ENCODE measurements around the gene RPS26. TPM values are rescaled to one million over a fixed set of nuclear protein-coding genes. Genes with fewer than 3 reads are reported as not detected.
A peak's percentile ranks its signal among the peaks of the same experiment; 100 is the strongest.

Gene RPS26
- total and polyA plus RNA-seq, 9 of the 15 experiments (the other 6 are each of a cell fraction or from before 2014, with no cell fraction given), result 70.2 to 1,589 (median 852) TPM

DNA sequence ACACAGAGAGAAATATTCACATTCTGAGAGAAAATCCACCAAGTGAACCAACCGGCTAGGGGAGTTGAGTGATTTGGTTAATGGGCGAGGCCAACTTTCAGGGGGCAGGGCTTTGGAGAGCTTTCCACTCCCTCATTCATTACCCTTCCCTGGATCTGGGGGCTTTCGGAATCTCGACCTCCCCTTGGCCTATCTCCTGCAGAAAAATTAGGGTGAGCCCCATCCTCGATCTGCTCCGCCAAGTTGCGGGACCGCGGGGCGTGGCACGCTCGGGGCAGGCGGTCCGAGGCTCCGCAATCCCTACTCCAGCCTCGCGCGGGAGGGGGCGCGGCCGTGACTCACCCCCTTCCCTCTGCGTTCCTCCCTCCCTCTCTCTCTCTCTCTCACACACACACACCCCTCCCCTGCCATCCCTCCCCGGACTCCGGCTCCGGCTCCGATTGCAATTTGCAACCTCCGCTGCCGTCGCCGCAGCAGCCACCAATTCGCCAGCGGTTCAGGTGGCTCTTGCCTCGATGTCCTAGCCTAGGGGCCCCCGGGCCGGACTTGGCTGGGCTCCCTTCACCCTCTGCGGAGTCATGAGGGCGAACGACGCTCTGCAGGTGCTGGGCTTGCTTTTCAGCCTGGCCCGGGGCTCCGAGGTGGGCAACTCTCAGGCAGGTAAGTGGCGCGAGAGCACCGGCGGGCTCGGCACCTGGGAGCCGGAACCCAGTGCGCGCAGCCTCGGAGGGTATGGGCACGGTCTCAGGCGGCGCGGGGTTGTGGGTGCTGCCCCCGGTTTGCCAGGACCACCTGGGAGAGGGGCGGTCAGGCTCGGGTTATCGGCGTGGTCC is 38.2 kb downstream of the RPS26 start, which contains the start of gene ERBB3 (continued):
- TF ChIP-seq, protein P1, sequence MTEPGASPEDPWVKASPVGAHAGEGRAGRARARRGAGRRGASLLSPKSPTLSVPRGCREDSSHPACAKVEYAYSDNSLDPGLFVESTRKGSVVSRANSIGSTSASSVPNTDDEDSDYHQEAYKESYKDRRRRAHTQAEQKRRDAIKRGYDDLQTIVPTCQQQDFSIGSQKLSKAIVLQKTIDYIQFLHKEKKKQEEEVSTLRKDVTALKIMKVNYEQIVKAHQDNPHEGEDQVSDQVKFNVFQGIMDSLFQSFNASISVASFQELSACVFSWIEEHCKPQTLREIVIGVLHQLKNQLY (CRISPR knock-in tag; conservative IDR thresholded peaks at IDR 0.05), result no peak
- TF ChIP-seq E2F3 (CRISPR knock-in tag; IDR thresholded peaks at IDR 0.05) (no peak), NFE2 (IDR thresholded peaks at IDR 0.05; ENCODE audit: low read depth) (0 out of 2 replicates have a peak, but pooled peaks have one; percentile 4), ZNF699 (CRISPR knock-in tag; IDR thresholded peaks at IDR 0.05; ENCODE audit: insufficient replicate concordance) (no peak), MED1 (CRISPR knock-in tag; IDR thresholded peaks at IDR 0.05; ENCODE audit: borderline replicate concordance) (no peak), MYC (IDR thresholded peaks at IDR 0.05; ENCODE audit: low read depth, low read length) (peak; percentile 56; the same call in 1 of the 2 replicates), MYC (CRISPR knock-in tag; IDR thresholded peaks at IDR 0.05; ENCODE audit: borderline replicate concordance, low read depth) (no peak), EP300 (IDR thresholded peaks at IDR 0.05; ENCODE audit: low read length) (no peak; the same call in 1 of the 2 replicates), SIX5 (IDR thresholded peaks at IDR 0.05; ENCODE audit: borderline replicate concordance in 1 of 2, insufficient read depth in 1 of 2, low read depth in 1 of 2, low read length in 2 of 2) (no peak), ESRRA (IDR thresholded peaks at IDR 0.05; ENCODE audit: borderline replicate concordance, low read depth) (peak; percentile 22; the same call in 1 of the 2 replicates), HCFC1 (IDR thresholded peaks at IDR 0.05; ENCODE audit: low read depth, low read length) (peak; percentile 17; the same call in 1 of the 2 replicates), DPF2 (IDR thresholded peaks at IDR 0.05) (peak; percentile 92), SAFB2 (IDR thresholded peaks at IDR 0.05; ENCODE audit: borderline replicate concordance, low read depth, low read length, severe bottlenecking) (no peak)
- TF ChIP-seq, protein P2, sequence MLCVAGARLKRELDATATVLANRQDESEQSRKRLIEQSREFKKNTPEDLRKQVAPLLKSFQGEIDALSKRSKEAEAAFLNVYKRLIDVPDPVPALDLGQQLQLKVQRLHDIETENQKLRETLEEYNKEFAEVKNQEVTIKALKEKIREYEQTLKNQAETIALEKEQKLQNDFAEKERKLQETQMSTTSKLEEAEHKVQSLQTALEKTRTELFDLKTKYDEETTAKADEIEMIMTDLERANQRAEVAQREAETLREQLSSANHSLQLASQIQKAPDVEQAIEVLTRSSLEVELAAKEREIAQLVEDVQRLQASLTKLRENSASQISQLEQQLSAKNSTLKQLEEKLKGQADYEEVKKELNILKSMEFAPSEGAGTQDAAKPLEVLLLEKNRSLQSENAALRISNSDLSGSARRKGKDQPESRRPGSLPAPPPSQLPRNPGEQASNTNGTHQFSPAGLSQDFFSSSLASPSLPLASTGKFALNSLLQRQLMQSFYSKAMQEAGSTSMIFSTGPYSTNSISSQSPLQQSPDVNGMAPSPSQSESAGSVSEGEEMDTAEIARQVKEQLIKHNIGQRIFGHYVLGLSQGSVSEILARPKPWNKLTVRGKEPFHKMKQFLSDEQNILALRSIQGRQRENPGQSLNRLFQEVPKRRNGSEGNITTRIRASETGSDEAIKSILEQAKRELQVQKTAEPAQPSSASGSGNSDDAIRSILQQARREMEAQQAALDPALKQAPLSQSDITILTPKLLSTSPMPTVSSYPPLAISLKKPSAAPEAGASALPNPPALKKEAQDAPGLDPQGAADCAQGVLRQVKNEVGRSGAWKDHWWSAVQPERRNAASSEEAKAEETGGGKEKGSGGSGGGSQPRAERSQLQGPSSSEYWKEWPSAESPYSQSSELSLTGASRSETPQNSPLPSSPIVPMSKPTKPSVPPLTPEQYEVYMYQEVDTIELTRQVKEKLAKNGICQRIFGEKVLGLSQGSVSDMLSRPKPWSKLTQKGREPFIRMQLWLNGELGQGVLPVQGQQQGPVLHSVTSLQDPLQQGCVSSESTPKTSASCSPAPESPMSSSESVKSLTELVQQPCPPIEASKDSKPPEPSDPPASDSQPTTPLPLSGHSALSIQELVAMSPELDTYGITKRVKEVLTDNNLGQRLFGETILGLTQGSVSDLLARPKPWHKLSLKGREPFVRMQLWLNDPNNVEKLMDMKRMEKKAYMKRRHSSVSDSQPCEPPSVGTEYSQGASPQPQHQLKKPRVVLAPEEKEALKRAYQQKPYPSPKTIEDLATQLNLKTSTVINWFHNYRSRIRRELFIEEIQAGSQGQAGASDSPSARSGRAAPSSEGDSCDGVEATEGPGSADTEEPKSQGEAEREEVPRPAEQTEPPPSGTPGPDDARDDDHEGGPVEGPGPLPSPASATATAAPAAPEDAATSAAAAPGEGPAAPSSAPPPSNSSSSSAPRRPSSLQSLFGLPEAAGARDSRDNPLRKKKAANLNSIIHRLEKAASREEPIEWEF (CRISPR knock-in tag; IDR thresholded peaks at IDR 0.05), result no peak
- TF ChIP-seq, protein P3, sequence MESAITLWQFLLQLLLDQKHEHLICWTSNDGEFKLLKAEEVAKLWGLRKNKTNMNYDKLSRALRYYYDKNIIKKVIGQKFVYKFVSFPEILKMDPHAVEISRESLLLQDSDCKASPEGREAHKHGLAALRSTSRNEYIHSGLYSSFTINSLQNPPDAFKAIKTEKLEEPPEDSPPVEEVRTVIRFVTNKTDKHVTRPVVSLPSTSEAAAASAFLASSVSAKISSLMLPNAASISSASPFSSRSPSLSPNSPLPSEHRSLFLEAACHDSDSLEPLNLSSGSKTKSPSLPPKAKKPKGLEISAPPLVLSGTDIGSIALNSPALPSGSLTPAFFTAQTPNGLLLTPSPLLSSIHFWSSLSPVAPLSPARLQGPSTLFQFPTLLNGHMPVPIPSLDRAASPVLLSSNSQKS (CRISPR knock-in tag; IDR thresholded peaks at IDR 0.05), result no peak
- TF ChIP-seq, protein P4, sequence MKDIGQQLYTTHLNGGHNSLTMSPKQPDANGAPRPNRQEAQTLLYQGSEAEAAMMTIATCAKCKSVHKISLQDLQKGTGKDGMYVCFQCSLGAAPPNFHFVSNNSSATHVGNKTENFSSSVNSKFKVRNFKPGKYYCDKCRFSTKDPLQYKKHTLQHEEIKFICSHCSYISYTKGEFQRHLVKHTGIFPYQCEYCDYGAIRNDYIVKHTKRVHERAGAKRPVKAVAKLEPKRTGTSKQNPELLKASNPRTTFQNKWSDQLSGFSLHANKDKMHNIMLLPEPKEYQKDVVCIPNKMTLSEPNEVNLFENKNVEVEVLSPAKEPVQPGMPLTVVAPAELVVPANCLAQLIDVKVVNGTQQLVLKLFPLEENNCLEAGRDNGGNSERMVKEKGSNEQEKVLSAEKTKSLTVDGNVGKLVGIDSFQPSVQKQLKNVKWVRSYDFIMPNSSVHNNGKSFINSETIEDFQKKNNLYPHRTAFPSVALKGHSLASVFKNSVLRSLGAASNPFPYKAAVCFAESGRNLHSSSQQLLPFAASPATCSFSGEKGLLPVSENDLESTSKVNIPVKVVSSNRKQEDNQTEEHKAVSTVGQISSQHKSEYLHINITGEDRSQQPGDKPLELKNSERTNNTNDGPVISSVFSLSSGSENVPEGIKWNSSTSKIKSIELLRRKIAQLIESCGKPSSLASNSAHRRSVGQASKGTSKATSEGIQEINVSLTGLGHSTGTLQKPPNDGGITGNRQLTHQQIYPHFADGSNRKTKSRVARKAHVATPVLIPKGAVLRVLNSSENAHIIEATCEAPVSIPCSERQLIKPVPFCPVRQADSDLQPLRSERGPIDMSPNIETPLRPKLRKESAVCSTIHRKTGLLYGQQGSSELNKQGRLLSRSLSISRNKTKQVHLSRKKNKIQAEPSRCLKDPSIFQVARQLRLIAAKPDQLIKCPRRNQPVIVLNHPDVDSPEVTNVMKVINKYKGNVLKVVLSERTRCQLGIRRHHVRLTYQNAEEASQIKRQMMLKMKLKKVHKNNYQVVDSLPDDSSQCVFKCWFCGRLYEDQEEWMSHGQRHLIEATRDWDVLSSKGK (CRISPR knock-in tag; IDR thresholded peaks at IDR 0.05), result no peak
